Measurements from ENCODE around the gene RASD1. TPM values are rescaled to one million over a fixed set of nuclear protein-coding genes. Genes with fewer than 3 reads are reported as not detected.

RASD1 gene
- total and polyA plus RNA-seq, 2 experiments from 2014 or later = 3.6 to 3.7 TPM

- Histone ChIP-seq H3K9me2 (ENCODE audit: insufficient read depth) (no peaks in the 10 kb centered on the region), H3K4me1 (ENCODE audit: insufficient read depth) (peaks cover 4% of the 10 kb centered on the region; the same call in 1 of the 2 replicates)
- no peak overlapping the region for H3K27ac Mint-ChIP-seq
Measured at GRCh38 chr17:17445925-17446665, 50.1 kb downstream of the RASD1 start.

More at GRCh38 chr17:17445925-17446665, 50.1 kb downstream of the RASD1 start:
- no peaks in the 10 kb centered on the region for H3K36me3 ChIP-seq (ENCODE audit: insufficient read depth)
- Mint-ChIP-seq H3K9me3 (peaks cover 8% of the 10 kb centered on the region; the same call in 2 of the 3 replicates), H3K4me3 (no peak overlapping the region), H3K36me3 (ENCODE audit: low read depth) (no peaks in the 10 kb centered on the region; the same call in 2 of the 3 replicates), H3K27me3 (ENCODE audit: insufficient read depth, low read depth, poor library complexity) (peaks cover 2% of the 10 kb centered on the region), H3K4me1 (peaks cover 14% of the 10 kb centered on the region)
- no peaks in the 10 kb centered on the region for H3K27me3 ChIP-seq (ENCODE audit: insufficient read depth)
- H3K79me2 ChIP-seq (replicated peaks; ENCODE audit: insufficient read depth) = no peaks in the 10 kb centered on the region
- H2AFZ ChIP-seq = peak overlapping the region; percentile 52; the same call in 1 of the 2 replicates
- H4K20me1 ChIP-seq (replicated peaks; ENCODE audit: insufficient read depth) = no peaks in the 10 kb centered on the region
- TF ChIP-seq ETS1 (IDR thresholded peaks at IDR 0.05) (no peak), ZNF114 (CRISPR knock-in tag; IDR thresholded peaks at IDR 0.05) (no peak), ZNF331 (CRISPR knock-in tag; IDR thresholded peaks at IDR 0.05; ENCODE audit: low read depth) (no peak), NANOG (IDR thresholded peaks at IDR 0.05; ENCODE audit: borderline replicate concordance) (no peak), POLR2AphosphoS5 (IDR thresholded peaks at IDR 0.05; ENCODE audit: low read depth) (no peak), EZH2phosphoT487 (IDR thresholded peaks at IDR 0.05; ENCODE audit: unreplicated experiment) (no peak), JUNB (IDR thresholded peaks at IDR 0.05; ENCODE audit: unreplicated experiment) (no peak), REST (IDR thresholded peaks at IDR 0.05; ENCODE audit: unreplicated experiment) (no peak), ZNF462 (CRISPR knock-in tag; IDR thresholded peaks at IDR 0.05) (no peak), EZH2 (IDR thresholded peaks at IDR 0.05; ENCODE audit: low read depth, unreplicated experiment) (no peak), CREB1 (CRISPR knock-in tag; IDR thresholded peaks at IDR 0.05; ENCODE audit: low read depth) (no peak), STAT1 (IDR thresholded peaks at IDR 0.05; ENCODE audit: unreplicated experiment) (no peak), CTCF (conservative IDR thresholded peaks at IDR 0.05; ENCODE audit: low read depth in 2 of 2) (no peak)
- no peak for DNase-seq (ENCODE audit: low spot score)
- H3K4me2 ChIP-seq = no peak overlapping the region
- no peaks in the 10 kb centered on the region for H3F3A ChIP-seq (replicated peaks; ENCODE audit: low read depth)
- no peak overlapping the region for H3K4me3 ChIP-seq
- ATAC-seq = peak; percentile 29; the same call in 1 of the 3 replicates
- H3K27ac ChIP-seq (ENCODE audit: low read depth) = no peak overlapping the region
